ENCODE data around the gene POLDIP3.
"Not testable (repeated sequence)": the region's sequence is repeated elsewhere in the genome, so short reads cannot be mapped to it uniquely, and the experiment has no call there.

Gene POLDIP3

GRCh38 chr22:42585096-42585495 lies 29.6 kb downstream of the POLDIP3 start:
- no peak for DNase-seq (ENCODE audit: low read depth)

GRCh38 chr22:42584364-42584940 lies 30.2 kb downstream of the POLDIP3 start:
- no peak for DNase-seq (ENCODE audit: low read depth)

- DNase-seq (ENCODE audit: low read depth): no peak
Observed at GRCh38 chr22:42582987-42583386, 31.7 kb downstream of the POLDIP3 start.

- peak; percentile 14 for DNase-seq (ENCODE audit: low read depth)
Observed at GRCh38 chr22:42581762-42582716, 32.6 kb downstream of the POLDIP3 start.

GRCh38 chr22:42581194-42581761 lies 33.4 kb downstream of the POLDIP3 start:
- DNase-seq (ENCODE audit: low read depth): not testable (repeated sequence)

GRCh38 chr22:42580040-42580439 lies 34.6 kb downstream of the POLDIP3 start:
- DNase-seq (ENCODE audit: low read depth): not testable (repeated sequence)

- no peak for DNase-seq (ENCODE audit: low read depth)
Observed at GRCh38 chr22:42577623-42578240, 37.0 kb downstream of the POLDIP3 start.

GRCh38 chr22:42577141-42577540 lies 37.5 kb downstream of the POLDIP3 start:
- not testable (repeated sequence) for DNase-seq (ENCODE audit: low read depth)

GRCh38 chr22:42575996-42576574 lies 38.6 kb downstream of the POLDIP3 start:
- DNase-seq (ENCODE audit: low read depth): not testable (repeated sequence)

GRCh38 chr22:42574468-42574867 lies 40.2 kb downstream of the POLDIP3 start:
- not testable (repeated sequence) for DNase-seq (ENCODE audit: low read depth)

- DNase-seq (ENCODE audit: low read depth): not testable (repeated sequence)
Observed at GRCh38 chr22:42574046-42574445, 40.6 kb downstream of the POLDIP3 start.

GRCh38 chr22:42571068-42571467 lies 43.6 kb downstream of the POLDIP3 start:
- not testable (repeated sequence) for DNase-seq (ENCODE audit: low read depth)

- DNase-seq (ENCODE audit: low read depth): not testable (repeated sequence)
Observed at GRCh38 chr22:42570580-42570979, 44.1 kb downstream of the POLDIP3 start.

- not testable (repeated sequence) for DNase-seq (ENCODE audit: low read depth)
Observed at GRCh38 chr22:42567950-42568349, 46.7 kb downstream of the POLDIP3 start.

- no peak for DNase-seq (ENCODE audit: low read depth)
Observed at GRCh38 chr22:42565956-42566355, 48.7 kb downstream of the POLDIP3 start.

GRCh38 chr22:42564699-42565098 lies 50.0 kb downstream of the POLDIP3 start:
- DNase-seq (ENCODE audit: low read depth): no peak

GRCh38 chr22:42563943-42564342 lies 50.7 kb downstream of the POLDIP3 start:
- DNase-seq (ENCODE audit: low read depth): not testable (repeated sequence)

- DNase-seq (ENCODE audit: low read depth): no peak
Observed at GRCh38 chr22:42562684-42563083, 52.0 kb downstream of the POLDIP3 start.

- no peak for DNase-seq (ENCODE audit: low read depth)
Observed at GRCh38 chr22:42562279-42562678, 52.4 kb downstream of the POLDIP3 start.

- no peak for DNase-seq (ENCODE audit: low read depth)
Observed at GRCh38 chr22:42561856-42562255, 52.8 kb downstream of the POLDIP3 start.

GRCh38 chr22:42560781-42561180 lies 53.9 kb downstream of the POLDIP3 start:
- DNase-seq (ENCODE audit: low read depth): no peak

GRCh38 chr22:42560381-42560780 lies 54.3 kb downstream of the POLDIP3 start:
- DNase-seq (ENCODE audit: low read depth): no peak
